C4-2B (cell line): Measurements from ENCODE around the gene SLC25A1.

ENCODE experiments used
- ZFX ChIP-seq: fragments of 450-650 bp; IDR thresholded peaks from 2 replicates; pipeline ENCODE4 v1.6.1; 2017
- TF ChIP-seq, protein P1 (sequence below): fragments of 450-650 bp; conservative IDR thresholded peaks from 2 replicates; pipeline ENCODE4 v1.5.1; 2017; ENCODE audit warnings: mild to moderate bottlenecking

DNA sequence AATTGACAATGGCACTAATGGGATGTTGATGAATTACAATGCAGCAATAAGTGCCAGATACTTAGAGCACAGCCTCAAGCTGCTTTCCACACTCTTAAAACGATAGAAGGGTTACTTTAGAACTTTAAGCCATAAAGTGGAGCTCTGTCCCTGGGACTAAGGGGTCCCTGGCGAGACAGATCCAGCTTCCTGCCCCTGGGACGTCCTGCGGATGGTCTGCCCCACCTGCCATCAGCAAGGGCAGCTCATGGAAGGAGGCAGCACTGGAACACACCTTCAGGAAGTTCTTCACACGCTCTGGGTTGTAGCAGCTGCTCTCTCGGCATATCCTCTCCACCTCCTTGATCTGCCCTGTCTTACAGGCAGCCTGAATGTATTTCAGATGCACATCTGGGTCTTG lies 45.1 kb upstream of the SLC25A1 start:
- TF ChIP-seq, protein P1, sequence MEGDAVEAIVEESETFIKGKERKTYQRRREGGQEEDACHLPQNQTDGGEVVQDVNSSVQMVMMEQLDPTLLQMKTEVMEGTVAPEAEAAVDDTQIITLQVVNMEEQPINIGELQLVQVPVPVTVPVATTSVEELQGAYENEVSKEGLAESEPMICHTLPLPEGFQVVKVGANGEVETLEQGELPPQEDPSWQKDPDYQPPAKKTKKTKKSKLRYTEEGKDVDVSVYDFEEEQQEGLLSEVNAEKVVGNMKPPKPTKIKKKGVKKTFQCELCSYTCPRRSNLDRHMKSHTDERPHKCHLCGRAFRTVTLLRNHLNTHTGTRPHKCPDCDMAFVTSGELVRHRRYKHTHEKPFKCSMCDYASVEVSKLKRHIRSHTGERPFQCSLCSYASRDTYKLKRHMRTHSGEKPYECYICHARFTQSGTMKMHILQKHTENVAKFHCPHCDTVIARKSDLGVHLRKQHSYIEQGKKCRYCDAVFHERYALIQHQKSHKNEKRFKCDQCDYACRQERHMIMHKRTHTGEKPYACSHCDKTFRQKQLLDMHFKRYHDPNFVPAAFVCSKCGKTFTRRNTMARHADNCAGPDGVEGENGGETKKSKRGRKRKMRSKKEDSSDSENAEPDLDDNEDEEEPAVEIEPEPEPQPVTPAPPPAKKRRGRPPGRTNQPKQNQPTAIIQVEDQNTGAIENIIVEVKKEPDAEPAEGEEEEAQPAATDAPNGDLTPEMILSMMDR = no peak
- TF ChIP-seq ZFX = no peak
